Caco-2 (cell line): ENCODE measurements around the gene SEZ6L2. TPM values are rescaled to one million over a fixed set of nuclear protein-coding genes. Genes with fewer than 3 reads are reported as not detected.

ENCODE experiments used
- BruUV-seq: library from RNA; stranded (reverse); fragments of 400-500 nt; replicated peaks from 2 replicates; lab custom pipeline; 2021; lab: Mats Ljungman, UMichigan
- CTCF ChIA-PET: fragments of 300-600 bp; sonication (Branson Sonifier 250); formaldehyde crosslinking; loops from one replicate; lab custom pipeline; 2022; ENCODE audit warnings: antibody characterized with exemption; lab: Charles Lee
- POLR2A ChIA-PET: fragments of 300-600 bp; sonication (Branson Sonifier 250); formaldehyde crosslinking; loops from one replicate; lab custom pipeline; 2022; ENCODE audit warnings: antibody characterized with exemption; lab: Charles Lee
- DNase-seq, 2 experiments: peaks; one replicate each; pipeline versions ENCODE4 v3.0.0 to v3.0.0-alpha.2; 2020 to 2022
- H3K27me3 ChIP-seq: replicated peaks from 2 replicates; pipeline ENCODE4 v1.6.0; 2011; ENCODE audit warnings: low read length; ENCODE audit not compliant: control insufficient read depth, insufficient read depth
- H3K36me3 ChIP-seq: 2 replicates; pipeline ENCODE4 v1.5.1; 2011; ENCODE audit warnings: low read length; ENCODE audit not compliant: control insufficient read depth, insufficient read depth
- H3K4me1 ChIP-seq: fragments of 250-450 bp; sonication (Bioruptor Pico); 2 replicates; pipeline ENCODE4 v1.5.1; 2020; ENCODE audit warnings: mild to moderate bottlenecking
- H3K4me3 ChIP-seq: 2 replicates; pipeline ENCODE4 v1.5.1; 2011; ENCODE audit warnings: low read depth, mild to moderate bottlenecking, control low read depth, low read length
- H3K9me3 ChIP-seq: fragments of 250-450 bp; sonication (Bioruptor Pico); 2 replicates; pipeline ENCODE4 v1.5.1; 2020; ENCODE audit warnings: mild to moderate bottlenecking, moderate library complexity
- H3K27ac Mint-ChIP-seq: one replicate; pipeline ENCODE4 v1.8.0; 2022; ENCODE audit warnings: mixed read lengths; ENCODE audit not compliant: unreplicated experiment
- H3K27me3 Mint-ChIP-seq: one replicate; pipeline ENCODE4 v1.8.0; 2022; ENCODE audit warnings: mixed read lengths; ENCODE audit not compliant: insufficient read depth, unreplicated experiment
- H3K36me3 Mint-ChIP-seq: one replicate; pipeline ENCODE4 v1.8.0; 2022; ENCODE audit warnings: mild to moderate bottlenecking, mixed read lengths; ENCODE audit not compliant: insufficient read depth, unreplicated experiment
- H3K4me1 Mint-ChIP-seq: one replicate; pipeline ENCODE4 v1.8.0; 2022; ENCODE audit warnings: low read depth, mixed read lengths; ENCODE audit not compliant: unreplicated experiment
- H3K4me3 Mint-ChIP-seq: one replicate; pipeline ENCODE4 v1.8.0; 2022; ENCODE audit warnings: mild to moderate bottlenecking, moderate library complexity, mixed read lengths; ENCODE audit not compliant: unreplicated experiment
- H3K9me3 Mint-ChIP-seq: one replicate; pipeline ENCODE4 v1.8.0; 2022; ENCODE audit warnings: mixed read lengths; ENCODE audit not compliant: unreplicated experiment
- intact Hi-C: fragments of 100-400 bp; cut with micrococcal nuclease; formaldehyde crosslinking; loops from one replicate; pipeline ENCODE4 v1.10.0; 2022; ENCODE audit not compliant: unreplicated experiment
- total RNA-seq: library from RNA; stranded (reverse); gene quantifications from 2 replicates; pipeline ENCODE4 v1.2.3, GENCODE V29; 2022
- TF ChIP-seq, protein P1 (sequence below), 2 experiments: fragments of 200-600 bp in 1 of 2; IDR thresholded peaks; 1 replicate in 1 of 2; 2 replicates in 1 of 2; pipeline versions ENCODE4 v1.5.1 to v1.8.0; 2011 to 2022; ENCODE audit warnings: antibody characterized with exemption in 1 of 2, control low read depth in 1 of 2, inconsistent platforms in 1 of 2, low read depth in 1 of 2, low read length in 1 of 2, mild to moderate bottlenecking in 1 of 2, moderate library complexity in 1 of 2; ENCODE audit not compliant: insufficient read depth in 1 of 2, severe bottlenecking in 1 of 2, unreplicated experiment in 1 of 2

Gene SEZ6L2
- total RNA-seq, 1 experiment from 2014 or later, result 24.1 TPM

DNA sequence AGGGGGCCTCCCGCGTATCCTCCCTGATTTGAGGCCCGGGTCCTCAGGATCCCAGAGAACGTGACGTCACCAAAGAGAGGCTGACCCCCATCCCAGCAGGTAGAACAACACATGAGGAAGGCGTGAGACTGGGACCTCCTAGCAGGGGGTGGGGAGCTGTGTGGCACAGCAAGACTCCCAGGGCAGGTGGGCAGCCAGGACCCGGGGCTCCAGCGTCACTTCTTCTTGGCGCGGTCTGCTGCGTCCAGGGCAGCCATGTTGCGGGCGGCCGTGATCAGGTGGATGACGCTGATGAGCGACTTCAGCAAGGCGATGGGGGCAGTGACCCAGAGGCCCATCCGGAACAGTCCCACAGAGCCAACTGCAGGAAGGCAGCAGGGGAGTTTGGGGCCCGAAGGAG is 40.4 kb downstream of the SEZ6L2 start:
- H3K9me3 Mint-ChIP-seq, result no peaks in the 10 kb centered on the region
- H3K36me3 Mint-ChIP-seq, result peaks cover 20% of the 10 kb centered on the region
- H3K4me3 Mint-ChIP-seq, result no peak overlapping the region
- TF ChIP-seq, protein P1, sequence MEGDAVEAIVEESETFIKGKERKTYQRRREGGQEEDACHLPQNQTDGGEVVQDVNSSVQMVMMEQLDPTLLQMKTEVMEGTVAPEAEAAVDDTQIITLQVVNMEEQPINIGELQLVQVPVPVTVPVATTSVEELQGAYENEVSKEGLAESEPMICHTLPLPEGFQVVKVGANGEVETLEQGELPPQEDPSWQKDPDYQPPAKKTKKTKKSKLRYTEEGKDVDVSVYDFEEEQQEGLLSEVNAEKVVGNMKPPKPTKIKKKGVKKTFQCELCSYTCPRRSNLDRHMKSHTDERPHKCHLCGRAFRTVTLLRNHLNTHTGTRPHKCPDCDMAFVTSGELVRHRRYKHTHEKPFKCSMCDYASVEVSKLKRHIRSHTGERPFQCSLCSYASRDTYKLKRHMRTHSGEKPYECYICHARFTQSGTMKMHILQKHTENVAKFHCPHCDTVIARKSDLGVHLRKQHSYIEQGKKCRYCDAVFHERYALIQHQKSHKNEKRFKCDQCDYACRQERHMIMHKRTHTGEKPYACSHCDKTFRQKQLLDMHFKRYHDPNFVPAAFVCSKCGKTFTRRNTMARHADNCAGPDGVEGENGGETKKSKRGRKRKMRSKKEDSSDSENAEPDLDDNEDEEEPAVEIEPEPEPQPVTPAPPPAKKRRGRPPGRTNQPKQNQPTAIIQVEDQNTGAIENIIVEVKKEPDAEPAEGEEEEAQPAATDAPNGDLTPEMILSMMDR (IDR thresholded peaks at IDR 0.05; ENCODE audit: insufficient read depth in 1 of 2, low read depth in 1 of 2, low read length in 1 of 2, severe bottlenecking in 1 of 2, unreplicated experiment in 1 of 2), result no peak
- H3K27ac Mint-ChIP-seq, result no peak overlapping the region
- H3K9me3 ChIP-seq, result no peaks in the 10 kb centered on the region
- peaks cover 6% of the 10 kb centered on the region for H3K4me1 Mint-ChIP-seq
- H3K4me3 ChIP-seq, result no peak overlapping the region
- BruUV-seq, result no TSS peak
- H3K27me3 Mint-ChIP-seq, result no peaks in the 10 kb centered on the region
- H3K36me3 ChIP-seq, result peaks cover 1% of the 10 kb centered on the region; the same call in 1 of the 2 replicates
- intact Hi-C loops, result no loop called here
- ChIA-PET POLR2A (no interaction called here), CTCF (no interaction called here)
- peaks cover 6% of the 10 kb centered on the region; the same call in 1 of the 2 replicates for H3K4me1 ChIP-seq
- no peak for DNase-seq
- H3K27me3 ChIP-seq, result no peaks in the 10 kb centered on the region

DNA sequence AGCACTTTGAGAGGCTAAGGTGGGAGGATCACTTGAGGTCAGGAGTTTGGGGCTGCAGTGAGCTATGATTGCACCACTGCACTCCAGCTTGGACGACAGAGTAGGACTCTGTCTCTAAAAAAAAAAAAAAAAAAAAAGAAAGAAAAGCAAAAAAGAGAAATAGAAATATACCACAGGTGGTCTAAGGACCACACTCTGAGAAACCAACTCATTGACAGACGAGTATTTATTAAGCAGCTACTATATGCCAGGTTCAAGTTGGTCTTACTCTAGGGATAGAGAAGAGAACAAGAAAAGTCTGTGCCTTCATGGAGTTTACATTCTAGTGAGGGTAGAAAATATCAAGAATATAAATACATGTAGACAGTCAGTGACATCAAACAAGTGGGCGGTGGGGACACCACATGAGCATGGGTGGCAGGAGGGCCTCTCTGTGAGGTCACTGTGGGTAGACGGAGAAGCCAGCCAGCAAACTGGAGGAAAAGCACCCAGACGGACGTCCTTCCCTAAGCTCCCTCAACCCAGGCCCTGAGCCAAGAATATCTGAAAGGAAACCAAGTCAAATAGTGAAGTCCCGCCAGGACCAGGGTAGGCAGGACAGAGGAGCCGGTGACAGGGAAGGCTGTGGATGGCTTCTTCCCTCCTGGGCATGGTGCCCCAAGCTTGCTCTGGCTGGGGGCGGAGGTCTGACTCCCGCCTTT is 41.1 kb downstream of the SEZ6L2 start:
- Mint-ChIP-seq H3K4me3 (no peak overlapping the region), H3K27me3 (no peaks in the 10 kb centered on the region), H3K27ac (no peak overlapping the region), H3K4me1 (peaks cover 6% of the 10 kb centered on the region), H3K9me3 (no peaks in the 10 kb centered on the region), H3K36me3 (peaks cover 16% of the 10 kb centered on the region)
- TF ChIP-seq, protein P1 (IDR thresholded peaks at IDR 0.05; ENCODE audit: insufficient read depth in 1 of 2, low read depth in 1 of 2, low read length in 1 of 2, severe bottlenecking in 1 of 2, unreplicated experiment in 1 of 2), result no peak
- H3K27me3 ChIP-seq, result no peaks in the 10 kb centered on the region
- peaks cover 1% of the 10 kb centered on the region; the same call in 1 of the 2 replicates for H3K36me3 ChIP-seq
- ChIA-PET CTCF (no interaction called here), POLR2A (no interaction called here)
- H3K9me3 ChIP-seq, result no peaks in the 10 kb centered on the region
- DNase-seq, result no peak
- intact Hi-C loops, result no loop called here
- BruUV-seq, result no TSS peak
- H3K4me3 ChIP-seq, result no peak overlapping the region
- peaks cover 6% of the 10 kb centered on the region; the same call in 1 of the 2 replicates for H3K4me1 ChIP-seq

DNA sequence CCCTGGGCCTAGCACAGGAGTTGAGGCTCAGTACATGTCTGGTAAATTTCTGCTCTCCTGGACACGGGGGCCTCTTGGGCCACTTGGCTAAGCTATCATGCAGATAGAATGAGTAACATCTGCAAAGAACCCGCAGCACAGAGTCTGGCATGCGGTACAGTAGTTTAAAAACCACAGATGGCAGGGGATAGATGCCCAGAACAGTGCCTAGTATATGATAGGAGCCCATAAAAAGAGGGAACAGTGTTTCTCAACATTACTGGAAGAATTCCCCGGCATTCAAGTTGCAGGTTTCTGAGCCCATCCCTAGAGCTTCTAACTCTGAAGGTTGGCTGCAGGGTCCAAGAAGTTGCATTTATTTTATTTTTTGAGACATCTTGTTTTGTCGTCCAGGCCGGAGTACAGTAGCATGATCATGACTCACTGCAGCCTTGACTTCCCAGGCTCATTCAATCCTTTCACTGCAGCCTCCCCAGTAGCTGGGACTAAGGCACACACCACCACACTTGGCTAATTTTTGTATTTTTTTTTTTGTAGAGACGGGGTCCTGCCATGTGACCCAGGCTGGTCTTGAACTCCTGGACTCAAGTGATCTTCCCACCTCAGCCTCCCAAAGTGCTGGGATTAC is 42.1 kb downstream of the SEZ6L2 start:
- Mint-ChIP-seq H3K4me3 (no peak overlapping the region), H3K4me1 (peaks cover 6% of the 10 kb centered on the region), H3K27ac (no peak overlapping the region), H3K36me3 (peaks cover 6% of the 10 kb centered on the region), H3K27me3 (no peaks in the 10 kb centered on the region), H3K9me3 (no peaks in the 10 kb centered on the region)
- no peaks in the 10 kb centered on the region for H3K9me3 ChIP-seq
- intact Hi-C loops, result no loop called here
- peaks cover 6% of the 10 kb centered on the region; the same call in 1 of the 2 replicates for H3K4me1 ChIP-seq
- no peak overlapping the region for H3K4me3 ChIP-seq
- ChIA-PET POLR2A (no interaction called here), CTCF (no interaction called here)
- TF ChIP-seq, protein P1 (IDR thresholded peaks at IDR 0.05; ENCODE audit: insufficient read depth in 1 of 2, low read depth in 1 of 2, low read length in 1 of 2, severe bottlenecking in 1 of 2, unreplicated experiment in 1 of 2), result no peak
- H3K36me3 ChIP-seq, result peaks cover 1% of the 10 kb centered on the region; the same call in 1 of the 2 replicates
- no peaks in the 10 kb centered on the region for H3K27me3 ChIP-seq
- no peak for DNase-seq
- no TSS peak for BruUV-seq
